ENCODE data around the gene ACSS3.

The ACSS3 gene

DNA sequence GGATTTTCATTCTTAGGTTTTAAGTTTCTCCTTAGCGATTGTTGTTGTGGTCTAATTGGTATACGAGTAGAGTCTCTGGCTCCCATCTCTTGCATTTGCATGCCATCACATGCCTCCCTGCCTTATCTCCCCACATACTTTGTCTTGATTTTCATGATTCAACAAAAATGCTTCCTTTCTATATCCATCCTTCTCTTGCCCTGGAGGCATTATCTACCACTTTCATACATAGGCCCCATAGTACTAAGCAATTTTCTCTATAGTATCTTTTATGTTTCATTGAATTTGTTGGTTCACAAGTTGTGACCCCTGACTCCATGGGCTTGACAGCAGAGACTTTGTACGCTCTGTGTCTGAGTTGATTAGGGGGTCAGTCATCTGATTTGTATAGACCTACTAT, 226.1 kb downstream of the ACSS3 start:
- DNase-seq: no peak
